Retinal pigment epithelial cell (primary cell): ENCODE data around the gene ESD.
"Not testable (repeated sequence)": the region's sequence is repeated elsewhere in the genome, so short reads cannot be mapped to it uniquely, and the experiment has no call there.

Experiments used
- DNase-seq: peaks from one replicate; pipeline ENCODE4 v3.0.0-alpha.2; 2010; ENCODE audit warnings: low read depth
- H3K4me3 ChIP-seq: 2 replicates; pipeline ENCODE4 v1.5.1; 2011; ENCODE audit warnings: mild to moderate bottlenecking, low read length, control low read depth, moderate library complexity
- TF ChIP-seq, protein P1 (sequence below): conservative IDR thresholded peaks from 2 replicates; pipeline ENCODE4 v1.5.1; 2011; ENCODE audit warnings: low read depth, low read length, control low read depth, inconsistent platforms

ESD gene

DNA sequence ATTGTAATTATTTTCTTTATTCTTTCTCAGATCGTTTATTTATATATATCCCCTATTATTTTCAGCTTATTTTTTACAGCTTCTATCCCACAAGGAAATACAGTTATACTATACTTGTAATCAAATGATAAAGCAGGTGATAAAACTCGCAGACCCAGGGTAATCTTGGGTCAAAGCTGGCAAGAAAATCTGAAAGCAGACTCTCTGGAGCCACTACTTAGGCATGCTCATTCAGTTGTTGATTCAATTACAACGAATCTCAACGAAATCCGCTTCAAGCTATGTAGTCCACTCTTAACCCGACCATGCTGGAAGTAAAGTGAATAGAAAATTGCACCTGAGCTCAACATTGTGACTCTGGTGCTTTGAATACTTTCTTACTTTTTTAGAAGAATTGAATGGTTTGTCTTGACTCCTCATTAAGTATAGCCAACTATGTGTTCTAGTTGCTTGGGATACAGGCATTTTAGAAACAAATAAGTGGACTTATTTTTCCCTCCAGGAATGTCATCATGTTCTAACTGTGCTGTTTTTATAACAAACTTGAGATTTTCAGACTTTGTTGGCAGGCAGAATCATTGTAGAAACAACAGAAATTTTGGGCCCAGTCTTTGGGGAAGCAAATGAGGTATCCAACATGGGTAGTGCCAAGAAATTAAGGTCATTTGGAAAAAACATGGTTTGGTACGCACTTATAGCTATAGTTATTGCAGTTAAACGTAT, 21.4 kb downstream of the ESD start:
- TF ChIP-seq, protein P1, sequence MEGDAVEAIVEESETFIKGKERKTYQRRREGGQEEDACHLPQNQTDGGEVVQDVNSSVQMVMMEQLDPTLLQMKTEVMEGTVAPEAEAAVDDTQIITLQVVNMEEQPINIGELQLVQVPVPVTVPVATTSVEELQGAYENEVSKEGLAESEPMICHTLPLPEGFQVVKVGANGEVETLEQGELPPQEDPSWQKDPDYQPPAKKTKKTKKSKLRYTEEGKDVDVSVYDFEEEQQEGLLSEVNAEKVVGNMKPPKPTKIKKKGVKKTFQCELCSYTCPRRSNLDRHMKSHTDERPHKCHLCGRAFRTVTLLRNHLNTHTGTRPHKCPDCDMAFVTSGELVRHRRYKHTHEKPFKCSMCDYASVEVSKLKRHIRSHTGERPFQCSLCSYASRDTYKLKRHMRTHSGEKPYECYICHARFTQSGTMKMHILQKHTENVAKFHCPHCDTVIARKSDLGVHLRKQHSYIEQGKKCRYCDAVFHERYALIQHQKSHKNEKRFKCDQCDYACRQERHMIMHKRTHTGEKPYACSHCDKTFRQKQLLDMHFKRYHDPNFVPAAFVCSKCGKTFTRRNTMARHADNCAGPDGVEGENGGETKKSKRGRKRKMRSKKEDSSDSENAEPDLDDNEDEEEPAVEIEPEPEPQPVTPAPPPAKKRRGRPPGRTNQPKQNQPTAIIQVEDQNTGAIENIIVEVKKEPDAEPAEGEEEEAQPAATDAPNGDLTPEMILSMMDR, result no peak
- DNase-seq, result no peak
- H3K4me3 ChIP-seq, result no peak overlapping the region

DNA sequence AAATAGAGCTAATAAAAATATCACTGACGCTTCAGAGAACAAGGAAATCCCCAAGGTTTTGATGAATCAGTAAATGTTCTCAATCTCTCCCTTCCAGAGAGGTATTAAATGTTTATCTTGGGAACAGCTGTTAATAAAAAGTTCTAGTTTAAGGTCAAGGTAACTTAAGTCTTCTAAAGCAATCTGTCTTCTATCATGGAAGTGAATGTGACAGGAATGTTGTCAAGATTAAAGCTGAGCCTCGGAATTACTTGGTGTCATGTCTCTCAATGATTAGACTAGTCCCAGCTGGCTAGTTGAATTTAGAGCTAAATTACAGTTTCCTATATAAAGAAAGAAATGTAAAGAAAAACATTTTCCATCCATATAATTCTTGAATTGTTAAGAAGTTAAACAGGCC, 23.4 kb downstream of the ESD start:
- TF ChIP-seq, protein P1, result no peak
- no peak for DNase-seq
- no peak overlapping the region for H3K4me3 ChIP-seq

DNA sequence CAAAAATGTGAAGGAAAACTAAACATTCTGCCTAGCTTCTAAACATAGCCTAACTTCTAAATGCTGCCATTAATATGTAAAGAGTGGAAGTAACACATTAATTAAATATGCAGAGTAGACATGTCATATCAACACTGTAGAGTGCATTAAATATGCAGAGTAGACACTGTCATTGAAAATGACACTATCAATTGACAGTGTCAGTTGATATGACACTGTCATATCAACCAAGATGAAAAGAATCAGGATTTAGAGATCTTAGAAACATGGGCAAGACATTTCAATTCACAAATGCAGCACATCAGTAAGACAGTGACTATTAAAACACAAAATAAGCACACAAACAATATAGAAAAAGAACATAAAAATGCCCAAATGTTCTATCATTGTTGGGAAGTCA, 25.3 kb downstream of the ESD start:
- no peak overlapping the region for H3K4me3 ChIP-seq
- DNase-seq, result no peak
- TF ChIP-seq, protein P1, result no peak

DNA sequence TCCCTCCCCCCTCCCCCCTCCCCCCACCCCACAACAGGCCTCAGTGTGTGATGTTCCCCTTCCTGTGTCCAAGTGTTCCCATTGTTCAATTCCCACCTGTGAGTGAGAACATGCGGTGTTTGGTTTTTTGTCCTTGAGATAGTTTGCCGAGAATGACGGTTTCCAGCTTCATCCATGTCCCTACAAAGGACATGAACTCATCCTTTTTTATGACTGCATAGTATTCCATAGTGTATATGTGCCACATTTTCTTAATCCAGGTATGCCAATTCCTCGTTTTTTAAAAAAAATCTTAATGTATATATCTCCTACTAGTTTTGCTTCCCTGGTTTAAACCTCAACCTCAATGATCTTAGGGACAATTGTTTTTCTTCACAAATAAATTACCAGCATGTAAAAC, 27.0 kb downstream of the ESD start:
- DNase-seq, H3K4me3 ChIP-seq: not testable (repeated sequence)

DNA sequence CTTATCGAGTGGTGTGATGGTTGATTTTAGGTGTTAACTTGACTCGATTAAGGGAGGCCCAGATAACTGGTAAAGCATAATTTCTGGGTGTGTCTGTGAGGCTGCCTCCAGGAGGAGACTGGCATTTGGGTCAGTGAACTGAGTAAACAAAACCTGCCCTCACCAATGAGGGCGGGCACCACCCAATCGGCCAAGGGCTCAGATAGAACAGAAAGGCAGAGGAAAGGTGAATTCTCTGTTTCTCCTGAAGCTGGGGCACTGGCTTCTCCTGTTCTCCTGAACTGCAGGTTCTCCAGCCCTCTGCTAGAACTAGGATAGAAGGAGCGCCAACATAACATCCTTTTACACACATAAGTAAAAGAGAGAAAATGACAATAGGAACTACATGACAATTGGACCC, 35.1 kb downstream of the ESD start:
- TF ChIP-seq, protein P1, result no peak
- no peak for DNase-seq
- no peak overlapping the region for H3K4me3 ChIP-seq

DNA sequence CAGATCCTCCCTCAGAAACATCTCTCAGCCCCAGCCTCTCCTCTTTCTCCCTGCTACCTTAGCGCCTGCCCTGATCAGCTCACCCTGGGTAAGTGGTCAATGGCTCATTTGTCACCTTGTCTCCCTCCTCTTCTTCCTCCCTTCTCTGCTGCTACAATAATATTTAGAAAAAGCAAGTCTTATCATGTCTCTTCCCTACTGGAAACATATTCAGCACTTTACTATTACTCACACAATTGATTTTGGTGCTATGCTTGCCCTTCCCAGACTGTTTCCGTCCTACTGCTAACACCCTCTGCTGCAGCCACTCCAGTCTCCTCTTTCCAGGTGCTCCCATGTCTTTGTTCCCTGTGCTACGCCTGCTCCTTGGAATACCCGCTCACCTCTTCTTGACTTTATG, 35.8 kb downstream of the ESD start:
- no peak for DNase-seq
- TF ChIP-seq, protein P1, result no peak
- H3K4me3 ChIP-seq, result no peak overlapping the region

DNA sequence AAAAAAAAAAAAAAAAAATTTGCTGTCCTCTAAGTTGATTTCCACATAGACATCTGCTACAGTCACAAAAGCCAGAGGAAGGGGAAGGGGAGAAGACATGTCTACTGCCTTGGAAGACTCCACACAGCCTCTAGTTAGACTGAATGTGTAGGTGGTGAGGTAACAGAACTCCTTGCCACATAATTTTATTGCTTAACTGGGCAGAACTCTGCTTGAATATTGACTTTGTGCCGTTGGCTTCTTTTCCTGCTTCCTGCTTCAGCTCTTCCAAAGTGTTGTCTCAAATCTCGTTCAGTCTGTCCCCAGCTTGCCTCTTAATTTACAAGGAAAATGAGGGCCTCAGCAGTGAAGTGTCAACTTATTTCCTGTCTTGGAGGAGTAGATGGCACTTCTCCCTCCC, 37.1 kb downstream of the ESD start:
- H3K4me3 ChIP-seq, result no peak overlapping the region
- TF ChIP-seq, protein P1, result no peak
- no peak for DNase-seq
